Activated effector memory CD4-positive, alpha-beta T cell treated with Interleukin-2 at 50 U/mL for 16 hours (primary cell): ENCODE results near the gene VEGFA.

ENCODE experiments used
- DNase-seq: peaks from one replicate; pipeline ENCODE4 v3.0.0-alpha.2; 2020

Gene VEGFA

DNA sequence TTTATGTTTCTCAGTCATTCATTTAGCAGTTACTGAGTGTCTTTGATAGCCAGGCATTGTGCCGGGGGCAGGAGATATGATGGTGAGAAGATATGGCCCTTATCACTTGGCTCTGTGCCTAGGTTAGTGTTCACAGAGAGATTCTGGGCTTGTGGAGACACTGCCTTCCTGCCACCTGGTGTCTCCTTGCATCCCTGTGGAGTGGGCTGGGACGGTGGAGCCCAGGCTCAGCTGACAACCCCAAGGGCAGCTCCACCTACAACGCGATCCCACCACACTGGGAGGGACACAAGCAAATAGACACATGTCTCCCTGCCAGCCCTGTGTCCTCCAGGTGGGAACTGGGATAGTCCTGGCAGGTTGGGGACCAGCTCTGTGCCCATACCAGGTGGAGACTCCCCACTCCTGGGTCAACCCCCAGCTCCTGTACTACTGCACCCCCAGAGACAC is 30.3 kb upstream of the VEGFA start:
- DNase-seq = no peak

- no peak for DNase-seq
Observed at GRCh38 chr6:43740321-43740960, 29.6 kb upstream of the VEGFA start.

DNA sequence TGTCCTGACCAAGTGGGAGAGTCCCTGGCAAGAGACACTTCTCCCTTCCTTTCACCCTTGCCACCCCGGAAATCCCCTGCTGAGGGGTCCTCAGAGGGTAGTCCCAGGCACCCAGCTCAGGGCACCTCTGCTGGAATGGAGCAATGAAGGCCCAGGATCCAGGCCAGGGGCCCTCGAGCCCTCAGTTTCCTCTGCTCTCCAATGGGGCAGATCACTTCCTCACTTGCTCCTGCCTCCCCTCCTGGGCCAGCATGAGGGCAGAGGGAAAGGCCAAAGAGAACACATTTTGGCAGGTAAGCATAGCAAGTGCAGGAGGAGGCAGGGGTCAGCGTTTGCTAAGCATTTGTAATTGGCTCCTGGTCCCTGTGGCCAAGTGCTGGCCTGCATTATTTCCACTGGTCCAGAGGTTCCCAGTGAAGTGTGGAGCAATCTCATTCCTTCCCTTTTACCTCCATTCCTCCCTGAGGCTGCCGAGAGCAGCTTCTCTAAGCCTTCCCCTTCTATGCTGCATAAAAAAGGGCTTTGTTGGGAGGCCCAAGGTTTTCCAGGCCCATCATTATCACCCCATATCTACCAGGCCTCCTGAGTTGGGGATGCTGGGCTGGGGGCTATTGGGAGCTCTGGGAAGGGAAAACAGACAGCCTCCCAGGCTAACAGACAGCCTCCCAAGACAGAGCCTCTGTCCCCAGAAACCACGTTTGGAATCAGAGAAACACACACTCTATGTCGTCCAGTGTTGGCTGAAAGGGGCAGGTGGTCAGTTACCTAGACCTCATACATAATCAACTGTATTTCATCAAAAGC is 28.8 kb upstream of the VEGFA start:
- no peak for DNase-seq

DNA sequence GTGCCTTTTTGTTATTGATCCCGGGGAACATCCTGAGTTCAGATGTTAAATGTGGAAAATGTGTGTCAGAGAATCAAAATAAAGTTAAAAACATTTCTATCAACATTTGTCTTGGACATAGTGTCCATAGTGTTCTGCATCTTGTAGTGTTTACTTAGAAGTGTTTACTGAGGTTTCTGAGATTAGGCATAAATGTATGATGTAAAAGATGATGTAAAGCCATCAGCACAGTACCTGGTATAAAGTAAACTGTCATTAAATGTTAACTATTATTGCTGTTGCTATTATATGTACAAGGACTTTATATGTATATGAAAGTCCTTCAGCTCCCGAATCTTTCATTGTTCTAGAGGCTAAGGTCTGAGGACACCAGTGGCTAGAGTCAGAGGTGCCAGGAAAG is 28.2 kb upstream of the VEGFA start:
- DNase-seq = no peak

DNA sequence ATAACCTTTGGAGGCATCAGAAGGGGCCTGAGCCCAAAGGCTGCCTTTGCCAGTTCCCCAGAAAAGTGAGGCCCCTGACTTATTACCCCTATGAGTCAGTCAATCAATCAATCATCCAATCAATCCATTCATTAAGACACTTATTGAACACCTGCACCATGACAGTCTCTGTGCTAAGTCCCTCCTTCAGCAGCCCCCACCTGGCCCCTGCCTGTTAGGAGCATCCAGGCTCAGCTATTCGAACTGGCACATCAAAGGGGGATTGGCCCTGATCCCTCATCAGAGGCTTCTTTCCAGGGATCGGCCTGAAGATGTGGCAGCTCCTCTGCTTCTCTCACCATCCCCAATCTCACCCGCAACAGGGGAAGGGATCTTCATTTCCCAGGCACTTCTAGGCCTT is 27.7 kb upstream of the VEGFA start:
- no peak for DNase-seq

DNA sequence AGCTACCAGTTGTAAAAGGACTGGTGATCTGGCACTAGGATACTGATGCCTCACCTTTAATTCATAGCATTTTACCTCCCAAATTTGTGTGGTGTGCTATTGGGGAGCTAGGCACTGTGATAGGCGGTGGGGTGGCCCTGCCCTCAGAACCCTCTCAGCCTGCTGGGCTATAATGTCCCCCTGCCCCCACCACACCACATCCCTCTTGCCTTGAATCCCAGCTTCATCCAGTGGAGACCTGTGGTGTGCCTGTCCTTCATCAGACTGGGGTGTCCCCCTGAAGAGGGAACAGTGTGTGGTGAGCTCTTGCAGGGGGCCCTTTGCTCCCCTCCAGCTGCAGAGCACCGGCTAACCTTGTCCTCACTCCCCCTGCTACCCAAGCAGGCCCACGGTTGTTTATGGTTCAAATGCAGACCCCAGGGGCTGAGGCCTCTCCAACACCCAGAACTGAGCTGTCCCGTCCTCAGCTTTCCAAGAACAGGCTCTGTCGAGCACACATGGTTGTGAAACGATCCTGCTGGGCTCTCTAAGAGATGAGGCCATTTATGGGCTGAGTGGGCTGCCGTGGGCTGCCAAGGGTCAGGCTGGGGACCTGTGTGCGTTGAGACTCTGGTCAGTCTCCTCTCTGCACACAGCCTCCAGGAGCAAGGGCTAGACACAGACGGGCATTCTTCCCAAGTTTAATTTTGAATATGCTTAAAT is 26.9 kb upstream of the VEGFA start:
- no peak for DNase-seq

- DNase-seq = no peak
Observed at GRCh38 chr6:43743682-43744381, 26.2 kb upstream of the VEGFA start.

DNA sequence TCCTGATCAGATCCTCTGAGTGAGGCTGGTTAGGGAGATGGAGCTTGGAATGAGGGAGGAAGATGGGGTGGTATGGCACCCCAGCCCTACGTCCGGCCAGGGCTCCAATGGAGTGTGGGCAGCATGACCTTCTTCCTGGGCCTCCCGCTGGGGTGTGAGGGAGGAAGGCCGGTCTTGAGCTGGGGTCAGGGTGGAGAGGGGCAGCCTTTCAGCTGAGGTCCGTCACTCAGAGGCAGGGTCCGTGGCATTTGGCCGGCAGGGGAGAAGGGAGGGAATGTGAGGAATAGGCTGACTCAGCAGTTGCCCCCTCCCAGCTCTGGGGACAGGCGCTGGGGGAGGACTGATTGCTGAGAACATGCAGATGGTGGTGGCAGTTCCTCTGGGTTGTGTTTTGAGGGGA is 25.5 kb upstream of the VEGFA start:
- DNase-seq = no peak

DNA sequence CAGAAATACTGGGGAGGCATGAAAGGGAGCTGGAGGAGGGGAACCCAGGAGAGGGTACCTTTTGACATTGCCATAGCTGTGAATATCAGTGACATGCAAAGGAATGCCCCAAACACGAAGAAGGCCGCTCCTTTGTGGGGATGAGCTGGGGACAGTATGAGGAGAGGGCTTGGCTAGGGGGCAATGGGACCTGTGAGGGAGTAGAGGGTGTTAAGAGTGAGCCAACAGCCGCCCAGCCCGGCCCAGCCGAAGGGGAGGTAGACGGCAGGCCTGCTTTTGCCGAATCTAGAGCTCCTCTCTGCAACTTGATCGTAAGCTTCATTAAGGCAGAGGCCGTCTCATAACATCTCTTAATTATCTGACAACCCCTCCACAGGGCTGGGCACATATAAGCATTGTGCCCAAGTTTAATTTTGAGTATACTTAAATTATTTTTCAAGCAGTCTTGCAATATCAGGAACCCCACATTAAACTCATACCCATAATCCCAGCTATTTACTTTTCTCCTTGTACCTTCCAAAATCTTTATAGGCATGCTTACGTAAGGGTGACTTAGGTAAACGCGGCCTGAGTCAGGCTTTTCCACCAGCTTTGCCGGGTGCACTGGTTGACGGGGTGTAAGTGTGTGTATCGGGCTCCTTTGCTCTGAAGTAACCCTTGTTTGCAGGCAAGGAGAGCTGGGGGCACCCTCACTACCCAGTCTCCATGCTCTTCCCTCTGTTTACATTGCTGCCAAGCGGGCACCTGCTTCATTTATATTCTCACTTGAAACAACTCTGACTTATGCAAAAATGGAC is 24.9 kb upstream of the VEGFA start:
- DNase-seq = no peak

DNA sequence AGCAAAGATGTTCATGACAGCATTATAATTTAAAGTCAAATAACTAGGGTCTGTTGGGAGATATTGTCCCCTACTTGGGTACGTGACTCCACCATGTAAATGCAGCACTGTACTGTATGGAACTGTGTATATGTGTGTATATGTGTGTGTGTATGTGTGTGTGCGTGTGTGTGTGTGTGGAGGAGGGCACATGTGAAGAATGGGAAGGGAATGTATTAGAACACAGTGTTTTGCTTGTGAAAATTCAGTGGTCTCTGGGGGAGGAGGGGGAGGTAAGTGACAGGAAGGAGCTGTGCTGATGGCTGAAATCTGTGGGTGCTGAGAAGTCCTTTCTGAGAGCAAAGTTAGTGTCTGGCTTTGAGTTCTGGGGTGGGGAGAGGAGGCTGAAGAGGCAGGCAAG is 23.9 kb upstream of the VEGFA start:
- DNase-seq = no peak

DNA sequence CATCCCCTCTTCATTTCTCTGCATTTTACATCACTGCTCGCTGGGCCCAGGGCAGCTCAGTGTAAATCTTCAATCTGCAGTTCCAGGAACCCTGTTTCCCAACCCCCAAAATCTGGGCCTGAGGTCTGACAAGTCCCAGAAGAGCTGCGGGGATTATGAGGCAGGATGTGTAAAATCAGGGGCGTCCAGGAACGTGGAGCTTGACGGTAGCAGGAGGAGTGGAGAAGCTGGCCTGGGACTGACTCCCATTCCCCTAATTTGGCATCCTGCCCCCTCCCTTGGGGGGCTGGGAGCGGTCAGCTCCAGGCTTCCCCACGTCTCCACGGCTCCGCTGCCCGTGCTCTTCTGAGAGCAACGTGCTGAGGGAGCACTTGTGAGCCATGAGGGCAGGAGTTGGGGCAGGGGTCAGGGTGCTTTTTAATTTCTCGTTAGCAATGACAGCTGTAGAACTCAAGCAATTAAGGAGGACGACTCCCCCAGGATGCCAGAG is 23.4 kb upstream of the VEGFA start:
- DNase-seq = no peak

DNA sequence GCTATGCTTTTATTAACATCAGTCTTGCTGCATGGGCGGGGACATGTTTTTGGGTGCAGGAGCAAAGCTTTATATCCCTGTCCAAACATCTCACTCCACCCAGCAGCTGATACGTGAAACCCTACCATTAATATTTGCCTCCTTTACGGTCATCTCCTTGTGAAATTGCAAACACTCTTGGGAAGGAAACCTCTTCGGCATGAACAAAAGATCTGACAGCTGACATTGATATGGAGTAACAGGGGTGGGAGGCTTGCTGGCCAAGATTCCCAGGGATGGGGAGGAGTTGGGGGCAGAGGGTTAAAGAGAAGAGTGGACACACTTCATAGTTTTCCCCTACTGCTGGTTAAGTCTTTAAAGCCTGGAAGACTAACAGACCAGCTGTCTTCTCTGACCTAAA is 22.2 kb upstream of the VEGFA start:
- no peak for DNase-seq

DNA sequence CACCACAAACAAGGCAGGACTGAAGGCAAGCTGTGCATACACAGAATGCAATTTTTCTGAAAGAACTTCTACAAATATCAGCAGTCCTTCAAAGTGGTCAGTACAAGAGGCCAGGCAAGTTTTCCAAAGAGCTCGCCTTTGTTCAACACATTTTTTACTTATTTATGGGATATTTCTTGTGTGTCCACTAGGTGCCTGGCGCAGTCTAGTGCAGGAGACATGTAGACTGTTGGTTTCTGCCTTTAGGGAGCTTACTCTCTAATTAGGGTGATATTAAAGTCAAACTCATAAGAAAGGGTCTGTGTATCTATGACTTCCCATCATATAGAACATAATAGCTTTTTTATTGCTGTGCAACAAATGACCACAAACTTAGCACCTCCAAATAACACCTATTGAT is 21.2 kb upstream of the VEGFA start:
- DNase-seq = no peak

DNA sequence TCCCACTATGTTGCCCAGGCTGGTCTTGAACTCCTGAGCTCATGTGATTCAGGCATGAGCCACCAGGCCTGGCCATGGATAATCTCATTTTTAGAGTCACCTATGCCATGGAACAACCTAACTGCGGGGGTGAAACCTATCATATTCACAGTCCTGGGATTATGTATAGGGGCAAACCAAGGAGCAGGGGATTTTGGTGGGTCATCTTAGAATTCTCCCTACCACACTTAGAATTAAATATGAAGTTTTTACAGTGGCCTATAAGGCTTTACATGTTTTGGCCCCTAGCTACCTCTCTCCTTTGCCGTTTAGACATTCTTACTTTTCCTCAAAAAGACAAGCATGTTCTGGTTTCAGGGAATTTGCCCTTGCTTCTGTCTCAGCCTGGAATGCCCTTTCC is 20.6 kb upstream of the VEGFA start:
- no peak for DNase-seq

DNA sequence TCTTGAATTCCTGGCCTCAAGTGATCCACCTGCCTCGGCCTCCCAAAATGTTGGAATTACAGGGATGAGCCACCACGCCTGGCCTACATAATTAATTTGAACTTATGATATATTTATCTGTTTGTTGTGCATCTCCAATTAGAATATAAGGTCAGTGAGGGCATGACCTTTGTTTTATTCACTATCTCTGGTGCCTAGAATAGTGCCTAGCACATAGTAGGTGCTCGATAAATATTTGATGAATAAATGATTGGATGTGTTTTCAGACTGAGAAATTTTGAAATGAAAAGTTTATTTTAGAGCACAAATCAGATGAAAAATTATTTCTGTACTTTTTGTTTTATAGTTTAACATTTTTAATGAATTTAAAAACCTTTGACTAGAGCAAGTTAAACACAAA is 19.4 kb upstream of the VEGFA start:
- DNase-seq = no peak

DNA sequence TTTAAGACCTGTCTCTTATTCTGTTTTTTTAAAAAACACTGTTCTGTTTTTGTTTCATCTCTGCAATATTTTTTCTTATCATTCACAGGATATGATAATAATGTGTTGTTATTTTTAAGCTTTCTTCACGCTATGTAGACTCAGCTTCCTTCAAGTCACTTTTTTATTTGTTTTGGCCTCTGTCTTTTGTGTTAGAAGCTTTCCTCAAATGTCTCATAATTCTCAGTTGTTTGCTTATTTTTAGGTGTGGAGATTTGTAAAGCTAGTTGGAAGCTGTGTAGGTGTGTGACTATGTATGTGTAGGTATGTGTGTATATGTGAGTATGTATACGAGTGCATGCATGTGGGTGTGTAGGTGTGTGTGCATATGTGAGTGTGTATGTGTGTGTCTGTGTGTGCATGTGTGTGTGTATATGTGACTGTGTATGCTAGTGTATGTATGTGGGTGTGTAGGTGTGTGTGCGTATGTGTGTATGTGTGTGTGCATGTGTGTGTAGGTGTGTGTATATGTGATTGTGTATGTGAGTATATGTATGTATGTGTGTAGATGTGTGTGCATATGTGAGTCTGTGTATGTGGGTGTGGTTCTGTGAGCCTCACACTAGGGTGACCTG is 16.3 kb upstream of the VEGFA start:
- DNase-seq = no peak

DNA sequence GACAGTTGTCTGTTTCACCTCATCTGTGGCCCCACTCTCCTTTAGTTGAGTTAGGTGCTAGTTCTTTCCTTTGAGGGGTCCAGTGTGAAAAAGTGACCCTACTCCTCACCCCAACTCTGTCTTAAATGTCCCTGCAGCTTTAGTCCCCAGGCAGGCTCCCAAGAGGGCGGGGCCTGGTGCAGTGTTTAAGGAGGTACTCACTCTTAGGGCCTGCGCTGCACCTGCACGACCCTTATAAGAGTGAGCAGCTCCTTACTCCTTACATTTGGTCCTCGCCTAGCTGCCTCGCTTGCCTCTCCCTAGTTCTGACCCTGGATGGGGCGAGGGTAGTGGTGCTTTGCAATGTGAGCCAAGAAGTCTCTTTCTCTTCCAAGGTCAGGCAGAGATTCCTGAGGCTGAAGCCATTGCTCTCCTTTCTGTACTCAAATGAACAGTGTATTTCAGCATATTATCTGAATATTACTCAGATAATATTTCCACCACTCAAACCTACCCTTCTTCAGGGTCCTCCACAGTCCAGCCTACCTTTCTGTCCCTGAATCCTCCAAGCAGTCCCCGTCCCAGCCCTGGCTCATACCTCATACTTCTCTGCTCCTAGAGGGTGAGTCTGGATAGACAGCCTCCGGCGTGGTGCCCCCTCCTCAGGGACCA is 11.9 kb upstream of the VEGFA start:
- no peak for DNase-seq

- DNase-seq = no peak
Observed at GRCh38 chr6:43758617-43759050, 11.4 kb upstream of the VEGFA start.

- no peak for DNase-seq
Observed at GRCh38 chr6:43759136-43759906, 10.7 kb upstream of the VEGFA start.

- DNase-seq = no peak
Observed at GRCh38 chr6:43759907-43760206, 10.2 kb upstream of the VEGFA start.
